ENCODE data around the gene SYT1. TPM values are rescaled to one million over a fixed set of nuclear protein-coding genes. Genes with fewer than 3 reads are reported as not detected.
"Not testable (repeated sequence)": the region's sequence is repeated elsewhere in the genome, so short reads cannot be mapped to it uniquely, and the experiment has no call there.

SYT1 gene
- total RNA-seq, 6 experiments from 2014 or later: 3.5 to 10.5 (median 9.1) TPM

DNA sequence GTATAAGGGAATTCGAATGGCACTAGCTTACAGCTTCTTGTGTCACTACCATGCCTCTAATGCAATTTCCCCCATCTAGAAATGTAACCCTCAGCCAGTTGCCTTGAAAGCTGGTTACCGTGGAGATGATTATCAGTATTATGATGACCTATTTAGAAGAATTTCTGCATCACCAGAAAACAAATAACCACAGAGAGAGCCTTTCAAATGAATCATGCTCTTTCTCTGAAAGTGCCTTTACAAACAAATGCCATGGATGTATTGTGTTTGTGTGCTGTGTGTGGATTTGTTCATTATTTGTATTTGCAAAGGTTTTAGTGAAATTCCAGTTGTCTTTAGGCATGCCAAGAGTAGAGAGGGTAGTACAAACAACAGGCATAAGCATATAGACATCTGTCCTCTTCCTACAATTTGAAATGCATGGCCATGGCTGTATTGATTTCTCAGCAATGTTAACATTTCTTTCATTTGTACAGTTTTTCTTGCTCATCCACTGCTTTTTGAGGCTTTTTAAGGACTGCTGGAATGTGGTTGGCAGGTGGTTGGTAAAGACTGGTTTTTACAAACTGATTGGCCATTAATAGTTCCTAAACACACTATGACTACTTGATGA lies 559.6 kb downstream of the SYT1 start:
- Mint-ChIP-seq H3K4me3 (peak overlapping the region; percentile 40), H3K27ac (peak overlapping the region; percentile 90), H3K27me3 (ENCODE audit: insufficient read depth) (no peaks in the 10 kb centered on the region; the same call in 1 of the 2 replicates), H3K4me1 (ENCODE audit: low read depth) (peaks cover 77% of the 10 kb centered on the region), H3K36me3 (ENCODE audit: low read depth) (no peaks in the 10 kb centered on the region), H3K9me3 (no peaks in the 10 kb centered on the region)
- DNase-seq: peak; percentile 96
- TF ChIP-seq, protein P1, sequence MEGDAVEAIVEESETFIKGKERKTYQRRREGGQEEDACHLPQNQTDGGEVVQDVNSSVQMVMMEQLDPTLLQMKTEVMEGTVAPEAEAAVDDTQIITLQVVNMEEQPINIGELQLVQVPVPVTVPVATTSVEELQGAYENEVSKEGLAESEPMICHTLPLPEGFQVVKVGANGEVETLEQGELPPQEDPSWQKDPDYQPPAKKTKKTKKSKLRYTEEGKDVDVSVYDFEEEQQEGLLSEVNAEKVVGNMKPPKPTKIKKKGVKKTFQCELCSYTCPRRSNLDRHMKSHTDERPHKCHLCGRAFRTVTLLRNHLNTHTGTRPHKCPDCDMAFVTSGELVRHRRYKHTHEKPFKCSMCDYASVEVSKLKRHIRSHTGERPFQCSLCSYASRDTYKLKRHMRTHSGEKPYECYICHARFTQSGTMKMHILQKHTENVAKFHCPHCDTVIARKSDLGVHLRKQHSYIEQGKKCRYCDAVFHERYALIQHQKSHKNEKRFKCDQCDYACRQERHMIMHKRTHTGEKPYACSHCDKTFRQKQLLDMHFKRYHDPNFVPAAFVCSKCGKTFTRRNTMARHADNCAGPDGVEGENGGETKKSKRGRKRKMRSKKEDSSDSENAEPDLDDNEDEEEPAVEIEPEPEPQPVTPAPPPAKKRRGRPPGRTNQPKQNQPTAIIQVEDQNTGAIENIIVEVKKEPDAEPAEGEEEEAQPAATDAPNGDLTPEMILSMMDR (IDR thresholded peaks at IDR 0.05): no peak

- DNase-seq: no peak
- Mint-ChIP-seq H3K27me3 (ENCODE audit: insufficient read depth) (no peaks in the 10 kb centered on the region; the same call in 1 of the 2 replicates), H3K4me3 (no peak overlapping the region), H3K9me3 (no peaks in the 10 kb centered on the region), H3K4me1 (ENCODE audit: low read depth) (peaks cover 58% of the 10 kb centered on the region), H3K36me3 (ENCODE audit: low read depth) (no peaks in the 10 kb centered on the region), H3K27ac (peak overlapping the region; percentile 90)
- TF ChIP-seq, protein P1 (IDR thresholded peaks at IDR 0.05): no peak
These were observed 561.5 kb downstream of the SYT1 start for GRCh38 chr12:79426121-79426520.

DNA sequence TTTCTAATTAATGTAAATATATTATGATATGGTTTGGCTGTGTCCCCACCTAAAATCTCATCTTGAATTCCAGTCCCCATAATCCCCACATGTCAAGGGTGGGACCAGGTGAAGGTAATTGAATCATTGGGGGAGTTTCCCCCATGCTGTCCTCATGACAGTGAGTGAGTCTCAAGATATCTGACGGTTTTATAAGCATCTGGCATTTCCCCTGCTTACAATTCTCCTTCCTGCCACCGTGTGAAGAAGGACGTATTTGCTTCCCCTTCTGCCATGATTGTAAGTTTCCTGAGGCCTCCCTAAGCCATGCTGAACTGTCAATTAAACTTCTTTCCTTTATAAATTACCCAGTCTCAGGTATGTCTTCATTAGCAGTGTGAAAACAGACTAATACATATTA lies 562.2 kb downstream of the SYT1 start:
- H3K4me3 Mint-ChIP-seq; H3K27ac Mint-ChIP-seq; H3K36me3 Mint-ChIP-seq (ENCODE audit: low read depth); DNase-seq; H3K9me3 Mint-ChIP-seq; H3K27me3 Mint-ChIP-seq (ENCODE audit: insufficient read depth): not testable (repeated sequence)
- peaks cover 52% of the 10 kb centered on the region for H3K4me1 Mint-ChIP-seq (ENCODE audit: low read depth)

DNA sequence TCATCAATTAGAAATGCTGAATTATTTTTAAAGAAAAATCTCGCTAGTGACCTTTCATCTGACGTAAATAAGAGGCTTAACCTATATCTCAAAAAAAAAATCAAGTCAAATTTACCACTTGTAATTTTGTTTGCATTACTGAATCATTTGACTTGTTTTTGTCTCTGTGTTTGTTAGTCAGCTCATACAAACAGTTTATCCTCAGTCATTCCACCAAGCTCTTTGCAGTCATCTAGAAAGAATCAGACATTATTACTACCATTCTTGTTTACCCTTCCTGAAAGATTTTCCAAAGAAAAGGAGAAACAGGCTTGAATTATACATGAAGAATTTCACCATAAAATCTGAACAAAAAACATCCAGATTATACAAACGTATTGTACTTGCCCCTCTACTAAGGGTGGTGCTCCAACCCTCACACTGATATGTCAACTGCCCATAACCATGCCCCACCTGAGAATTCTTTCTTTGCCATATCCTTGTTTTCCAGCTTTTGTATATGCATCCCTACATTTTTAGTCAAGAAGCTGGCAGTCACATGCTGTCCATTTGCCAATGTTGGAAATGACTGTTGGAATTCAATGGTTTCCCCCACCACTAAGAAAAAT lies 569.0 kb downstream of the SYT1 start:
- H3K9me3 Mint-ChIP-seq: no peaks in the 10 kb centered on the region
- H3K4me3 Mint-ChIP-seq: no peak overlapping the region
- H3K36me3 Mint-ChIP-seq (ENCODE audit: low read depth): no peaks in the 10 kb centered on the region
- no peaks in the 10 kb centered on the region for H3K27me3 Mint-ChIP-seq (ENCODE audit: insufficient read depth)
- no peak for DNase-seq
- 0 out of 2 replicates have a peak overlapping the region, but pooled peaks have one; percentile 7 for H3K27ac Mint-ChIP-seq
- TF ChIP-seq, protein P1 (IDR thresholded peaks at IDR 0.05): no peak
- H3K4me1 Mint-ChIP-seq (ENCODE audit: low read depth): peaks cover 9% of the 10 kb centered on the region; the same call in 1 of the 2 replicates

- peaks cover 9% of the 10 kb centered on the region; the same call in 1 of the 2 replicates for H3K4me1 Mint-ChIP-seq (ENCODE audit: low read depth)
- no peaks in the 10 kb centered on the region for H3K9me3 Mint-ChIP-seq
- TF ChIP-seq, protein P1 (IDR thresholded peaks at IDR 0.05): no peak
- no peak overlapping the region for H3K4me3 Mint-ChIP-seq
- H3K27ac Mint-ChIP-seq: no peak overlapping the region
- no peaks in the 10 kb centered on the region for H3K27me3 Mint-ChIP-seq (ENCODE audit: insufficient read depth)
- no peaks in the 10 kb centered on the region for H3K36me3 Mint-ChIP-seq (ENCODE audit: low read depth)
- no peak for DNase-seq
These were observed 570.0 kb downstream of the SYT1 start for GRCh38 chr12:79434561-79434960.

DNA sequence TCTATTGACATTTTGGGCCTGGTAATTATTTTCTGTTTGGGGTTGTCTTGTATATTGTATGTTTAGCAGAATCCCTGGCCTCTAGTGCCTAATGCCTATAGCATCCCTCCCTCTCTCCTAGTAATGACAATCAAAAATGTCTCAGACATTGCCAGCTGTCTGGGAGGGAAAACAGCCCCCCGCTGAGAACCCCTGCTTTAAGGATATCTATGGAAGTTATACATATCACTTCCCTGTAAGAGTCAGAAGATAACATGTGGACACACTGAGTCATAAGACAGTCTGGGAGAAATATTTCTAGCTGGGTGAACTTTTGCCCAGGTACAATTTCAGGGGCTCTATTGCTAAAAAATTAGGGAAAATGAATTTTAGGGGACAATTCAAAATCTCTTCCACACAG lies 571.2 kb downstream of the SYT1 start:
- Mint-ChIP-seq H3K27ac (no peak overlapping the region), H3K36me3 (ENCODE audit: low read depth) (no peaks in the 10 kb centered on the region), H3K9me3 (no peaks in the 10 kb centered on the region), H3K4me1 (ENCODE audit: low read depth) (peaks cover 9% of the 10 kb centered on the region; the same call in 1 of the 2 replicates), H3K4me3 (no peak overlapping the region), H3K27me3 (ENCODE audit: insufficient read depth) (no peaks in the 10 kb centered on the region)
- no peak for DNase-seq
- TF ChIP-seq, protein P1 (IDR thresholded peaks at IDR 0.05): no peak
